ENCODE data around the gene SLC22A15. TPM values are rescaled to one million over a fixed set of nuclear protein-coding genes. Genes with fewer than 3 reads are reported as not detected.

The SLC22A15 gene
- total and polyA plus RNA-seq, 10 of the 15 experiments (the other 5 are each of a cell fraction or from before 2014, with no cell fraction given) = 0.05 to 2.8 (median 0.13) TPM; not detected in 1

DNA sequence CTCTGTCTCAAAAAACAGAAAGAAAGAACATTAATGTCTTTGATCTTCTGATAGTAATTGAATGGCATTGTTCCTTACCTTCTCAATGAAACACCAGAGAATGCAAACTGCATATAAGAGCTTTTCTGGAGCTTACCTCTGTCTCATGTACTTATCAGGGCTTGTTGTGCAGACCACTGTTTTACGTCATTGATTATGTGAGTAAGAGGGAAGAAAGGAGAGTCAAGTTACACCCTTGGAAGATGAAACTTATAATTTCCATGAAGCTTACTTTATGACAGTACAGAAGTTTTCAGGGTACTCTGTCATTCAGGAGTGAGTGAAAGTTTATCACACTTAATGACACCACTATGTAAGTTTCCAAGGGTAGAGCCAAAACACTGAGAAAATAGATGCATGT lies 85.9 kb downstream of the SLC22A15 start:
- H4K20me1 ChIP-seq (ENCODE audit: control insufficient read depth, insufficient read depth) = no peaks in the 10 kb centered on the region
- in situ Hi-C loops (cut with MboI) = no loop called here
- no peak overlapping the region for H3K27ac ChIP-seq (ENCODE audit: control insufficient read depth, insufficient read depth)
- ChIA-PET CTCF (no interaction called here), RAD21 (ENCODE audit: unreplicated experiment) (no interaction called here), POLR2A (no interaction called here), SMC1A (ENCODE audit: uncharacterized antibody, unreplicated experiment) (no interaction called here)
- no peak overlapping the region for H3K9ac ChIP-seq (ENCODE audit: control insufficient read depth, insufficient read depth, low read length)
- intact Hi-C loops (cut with micrococcal nuclease; ENCODE audit: unreplicated experiment) = no loop called here
- no peaks in the 10 kb centered on the region; the same call in 2 of the 3 replicates for H3K9me3 ChIP-seq (replicated peaks; ENCODE audit: control insufficient read depth, insufficient read depth, low read length)
- no peak overlapping the region for H3K4me3 ChIP-seq
- BruUV-seq (replicated peaks) = no TSS peak
- H3K4me1 ChIP-seq (ENCODE audit: control insufficient read depth, insufficient read depth, low read length) = no peaks in the 10 kb centered on the region
- no peaks in the 10 kb centered on the region for H3K36me3 ChIP-seq (ENCODE audit: control insufficient read depth in 2 of 2, insufficient read depth in 2 of 2, low read length in 1 of 2)
- no peak overlapping the region for H2AFZ ChIP-seq (ENCODE audit: control insufficient read depth, low read depth, low read length)
- no peaks in the 10 kb centered on the region for H3K79me2 ChIP-seq (ENCODE audit: control insufficient read depth, insufficient read depth, low read length)
- ATAC-seq (no peak), FAIRE-seq (no peak), DNase-seq (ENCODE audit: low read depth, low spot score) (no peak)
- no peaks in the 10 kb centered on the region for H3K27me3 ChIP-seq (replicated peaks in 1 of 2; ENCODE audit: control insufficient read depth in 2 of 2, insufficient read depth in 2 of 2, low read length in 1 of 2)
- no peak overlapping the region for H3K4me2 ChIP-seq (ENCODE audit: control insufficient read depth, insufficient read depth)
- TF ChIP-seq SP1 (IDR thresholded peaks at IDR 0.05; ENCODE audit: low read depth, low read length) (no peak), HDGF (IDR thresholded peaks at IDR 0.05) (no peak), PAX8 (IDR thresholded peaks at IDR 0.05) (no peak), RAD51 (IDR thresholded peaks at IDR 0.05) (no peak), SIN3A (IDR thresholded peaks at IDR 0.05; ENCODE audit: low read depth, low read length) (no peak), IKZF2 (IDR thresholded peaks at IDR 0.05) (no peak), NR2C2 (IDR thresholded peaks at IDR 0.05; ENCODE audit: borderline replicate concordance, control insufficient read depth, insufficient read length, low read depth) (no peak), TCF7 (IDR thresholded peaks at IDR 0.05; ENCODE audit: borderline replicate concordance) (no peak)
- TF ChIP-seq, protein P1, sequence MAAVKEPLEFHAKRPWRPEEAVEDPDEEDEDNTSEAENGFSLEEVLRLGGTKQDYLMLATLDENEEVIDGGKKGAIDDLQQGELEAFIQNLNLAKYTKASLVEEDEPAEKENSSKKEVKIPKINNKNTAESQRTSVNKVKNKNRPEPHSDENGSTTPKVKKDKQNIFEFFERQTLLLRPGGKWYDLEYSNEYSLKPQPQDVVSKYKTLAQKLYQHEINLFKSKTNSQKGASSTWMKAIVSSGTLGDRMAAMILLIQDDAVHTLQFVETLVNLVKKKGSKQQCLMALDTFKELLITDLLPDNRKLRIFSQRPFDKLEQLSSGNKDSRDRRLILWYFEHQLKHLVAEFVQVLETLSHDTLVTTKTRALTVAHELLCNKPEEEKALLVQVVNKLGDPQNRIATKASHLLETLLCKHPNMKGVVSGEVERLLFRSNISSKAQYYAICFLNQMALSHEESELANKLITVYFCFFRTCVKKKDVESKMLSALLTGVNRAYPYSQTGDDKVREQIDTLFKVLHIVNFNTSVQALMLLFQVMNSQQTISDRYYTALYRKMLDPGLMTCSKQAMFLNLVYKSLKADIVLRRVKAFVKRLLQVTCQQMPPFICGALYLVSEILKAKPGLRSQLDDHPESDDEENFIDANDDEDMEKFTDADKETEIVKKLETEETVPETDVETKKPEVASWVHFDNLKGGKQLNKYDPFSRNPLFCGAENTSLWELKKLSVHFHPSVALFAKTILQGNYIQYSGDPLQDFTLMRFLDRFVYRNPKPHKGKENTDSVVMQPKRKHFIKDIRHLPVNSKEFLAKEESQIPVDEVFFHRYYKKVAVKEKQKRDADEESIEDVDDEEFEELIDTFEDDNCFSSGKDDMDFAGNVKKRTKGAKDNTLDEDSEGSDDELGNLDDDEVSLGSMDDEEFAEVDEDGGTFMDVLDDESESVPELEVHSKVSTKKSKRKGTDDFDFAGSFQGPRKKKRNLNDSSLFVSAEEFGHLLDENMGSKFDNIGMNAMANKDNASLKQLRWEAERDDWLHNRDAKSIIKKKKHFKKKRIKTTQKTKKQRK (IDR thresholded peaks at IDR 0.05; ENCODE audit: low read depth, low read length) = no peak
- 88% methylated on average over 1 of the region's 1 CpG for WGBS (ENCODE audit: insufficient coverage, insufficient replicate concordance, low lambda C conversion rate, missing lambda C conversion rate)

All from GM12878 (cell line).